Upper lobe of left lung (tissue), 4 donors: ENCODE measurements around the gene PLEKHA8.

ENCODE experiments used
- EP300 ChIP-seq, 4 donors: sonication (generic); formaldehyde crosslinking; IDR thresholded peaks; one replicate each; pipeline ENCODE4 v1.5.1; 2017; ENCODE audit warnings: antibody characterized with exemption in 4 of 4, control low read depth in 2 of 4
- POLR2A ChIP-seq, 4 donors: fragments of 450-650 bp; IDR thresholded peaks; one replicate each; pipeline ENCODE4 v1.5.1; 2016 to 2017; ENCODE audit warnings: antibody characterized with exemption in 4 of 4, mild to moderate bottlenecking in 2 of 4
- POLR2AphosphoS5 ChIP-seq, 2 donors: sonication (generic); formaldehyde crosslinking; IDR thresholded peaks; one replicate each; pipeline ENCODE4 v1.5.1; 2017; ENCODE audit warnings: antibody characterized with exemption in 2 of 2
- TF ChIP-seq, protein P1 (sequence below), 6 experiments: fragments of 450-650 bp in 4 of 6; fragments of 200-600 bp in 2 of 6; sonication (generic) in 2 of 6; IDR thresholded peaks; one replicate each; pipeline ENCODE4 v1.5.1; 2016 to 2019; ENCODE audit warnings: antibody characterized with exemption in 6 of 6

GRCh38 chr7:30032310-30033125, 4.3 kb downstream of the PLEKHA8 start:
- TF ChIP-seq, protein P1, sequence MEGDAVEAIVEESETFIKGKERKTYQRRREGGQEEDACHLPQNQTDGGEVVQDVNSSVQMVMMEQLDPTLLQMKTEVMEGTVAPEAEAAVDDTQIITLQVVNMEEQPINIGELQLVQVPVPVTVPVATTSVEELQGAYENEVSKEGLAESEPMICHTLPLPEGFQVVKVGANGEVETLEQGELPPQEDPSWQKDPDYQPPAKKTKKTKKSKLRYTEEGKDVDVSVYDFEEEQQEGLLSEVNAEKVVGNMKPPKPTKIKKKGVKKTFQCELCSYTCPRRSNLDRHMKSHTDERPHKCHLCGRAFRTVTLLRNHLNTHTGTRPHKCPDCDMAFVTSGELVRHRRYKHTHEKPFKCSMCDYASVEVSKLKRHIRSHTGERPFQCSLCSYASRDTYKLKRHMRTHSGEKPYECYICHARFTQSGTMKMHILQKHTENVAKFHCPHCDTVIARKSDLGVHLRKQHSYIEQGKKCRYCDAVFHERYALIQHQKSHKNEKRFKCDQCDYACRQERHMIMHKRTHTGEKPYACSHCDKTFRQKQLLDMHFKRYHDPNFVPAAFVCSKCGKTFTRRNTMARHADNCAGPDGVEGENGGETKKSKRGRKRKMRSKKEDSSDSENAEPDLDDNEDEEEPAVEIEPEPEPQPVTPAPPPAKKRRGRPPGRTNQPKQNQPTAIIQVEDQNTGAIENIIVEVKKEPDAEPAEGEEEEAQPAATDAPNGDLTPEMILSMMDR (IDR thresholded peaks at IDR 0.05), result no peak
- no peak for TF ChIP-seq POLR2A (IDR thresholded peaks at IDR 0.05)
- no peak for TF ChIP-seq POLR2AphosphoS5 (IDR thresholded peaks at IDR 0.05)
- no peak for TF ChIP-seq EP300 (IDR thresholded peaks at IDR 0.05)
